Lung (tissue), 12 donors: ENCODE results near the gene TACC3. TPM values are rescaled to one million over a fixed set of nuclear protein-coding genes. Genes with fewer than 3 reads are reported as not detected.

Experiments used
- ATAC-seq: fragments of 200-7000 bp; cut with Tn5 transposase; one replicate; pipeline ENCODE4 v1.9.1; 2020; ENCODE audit warnings: moderate number of reproducible peaks; ENCODE audit not compliant: insufficient read depth, low FRiP score
- DNase-seq, 3 donors: peaks; one replicate each; pipeline ENCODE4 v3.0.0-alpha.2; 2013 to 2017
- H3K27ac ChIP-seq, 2 donors: one replicate each; pipeline ENCODE4 v1.5.1; 2013; ENCODE audit warnings: mild to moderate bottlenecking in 2 of 2, moderate library complexity in 2 of 2, control low read depth in 1 of 2, inconsistent platforms in 1 of 2, low read depth in 1 of 2, low read length in 1 of 2
- H3K27me3 ChIP-seq, 3 donors: one replicate each; pipeline ENCODE4 v1.5.1; 2013; ENCODE audit warnings: low read length in 2 of 3; ENCODE audit not compliant: control insufficient read depth in 3 of 3, insufficient read depth in 3 of 3
- H3K36me3 ChIP-seq, 4 donors: one replicate each; pipeline ENCODE4 v1.5.1; 2013; ENCODE audit warnings: low read length in 4 of 4, mild to moderate bottlenecking in 1 of 4, moderate library complexity in 1 of 4; ENCODE audit not compliant: control insufficient read depth in 4 of 4, insufficient read depth in 4 of 4
- H3K4me1 ChIP-seq, 5 donors: one replicate each; pipeline ENCODE4 v1.5.1; 2013; ENCODE audit warnings: low read length in 5 of 5, mild to moderate bottlenecking in 2 of 5, moderate library complexity in 1 of 5; ENCODE audit not compliant: control insufficient read depth in 5 of 5, insufficient read depth in 5 of 5
- H3K4me3 ChIP-seq: one replicate; pipeline ENCODE4 v1.5.1; 2013; ENCODE audit warnings: mild to moderate bottlenecking, control low read depth, moderate library complexity
- H3K9ac ChIP-seq, 2 donors: one replicate each; pipeline ENCODE4 v1.5.1; 2013; ENCODE audit warnings: low read length in 2 of 2, control low read depth in 1 of 2; ENCODE audit not compliant: insufficient read depth in 1 of 2
- H3K9me3 ChIP-seq, 4 donors: one replicate each; pipeline ENCODE4 v1.5.1; 2013; ENCODE audit warnings: low read length in 3 of 4, mild to moderate bottlenecking in 1 of 4, moderate library complexity in 1 of 4; ENCODE audit not compliant: control insufficient read depth in 4 of 4, insufficient read depth in 3 of 4
- CTCF ChIP-seq: IDR thresholded peaks from 2 replicates; pipeline ENCODE4 v1.5.1; 2012; ENCODE audit warnings: mild to moderate bottlenecking; ENCODE audit errors: control extremely low read depth, extremely low read depth
- WGBS, 2 donors: extraction: QIAGEN DNeasy Blood & Tissue Kit; methylation state at CpG; one replicate each; pipeline ENCODE4 v1.1.7; 2013; 5-methylcytosine and 5-hydroxymethylcytosine counted together
- polyA plus RNA-seq, 2 donors: library from polyadenylated mRNA; stranded (reverse); fragments of 200-250 nt; gene quantifications; one replicate each; pipeline ENCODE4 v1.2.1, GENCODE V29; 2013
- total RNA-seq, 2 donors: library from RNA; depleted of rRNA in 1 of 2; stranded (reverse); fragments of >200 nt in 1 of 2; gene quantifications; one replicate each; pipeline ENCODE4 v1.2.1, GENCODE V29; 2014 to 2021
- donor health status: control.
- donor health status: control.
- donor health status: Bipolar disorder and iron deficiency.
- donor health status: healthy.
- donor health status: DM: yes; HTN: yes; CAD: no.

Gene TACC3
- total and polyA plus RNA-seq, 4 donors = 13.8 to 22.1 (median 18.5) TPM

- no peaks in the 10 kb centered on the region for H3K9me3 ChIP-seq
- H3K27ac ChIP-seq = no peak overlapping the region
- TF ChIP-seq CTCF = no peak
- H3K4me1 ChIP-seq = peaks cover 0 to 22% (median 17%) of the 10 kb centered on the region in 5 donors
- peak; percentile 71 to 83 (median 83) for DNase-seq
- H3K36me3 ChIP-seq = no peaks in the 10 kb centered on the region
- WGBS, 2 donors = 51 to 59% methylated on average over 24 to 25 of the region's 25 CpGs
- H3K27me3 ChIP-seq = no peaks in the 10 kb centered on the region
- ATAC-seq = no peak
- H3K9ac ChIP-seq = no peak overlapping the region
- H3K4me3 ChIP-seq = no peak overlapping the region
Observed at GRCh38 chr4:1760521-1761071, 39.3 kb downstream of the TACC3 start.

- ATAC-seq = no peak
- H3K9ac ChIP-seq = no peak overlapping the region
- no peak overlapping the region for H3K27ac ChIP-seq
- peaks cover 0 to 25% (median 12%) of the 10 kb centered on the region in 5 donors for H3K4me1 ChIP-seq
- no peaks in the 10 kb centered on the region for H3K27me3 ChIP-seq
- no peak for TF ChIP-seq CTCF
- no peaks in the 10 kb centered on the region for H3K36me3 ChIP-seq
- 76 to 77% methylated on average over 32 of the region's 32 CpGs for WGBS, 2 donors
- DNase-seq = no peak
- H3K9me3 ChIP-seq = no peaks in the 10 kb centered on the region
- no peak overlapping the region for H3K4me3 ChIP-seq
Observed at GRCh38 chr4:1761130-1761689, 39.9 kb downstream of the TACC3 start.

- H3K9ac ChIP-seq = no peak overlapping the region
- ATAC-seq (no peak), DNase-seq (no peak)
- H3K4me3 ChIP-seq = no peak overlapping the region
- H3K9me3 ChIP-seq = no peaks in the 10 kb centered on the region
- TF ChIP-seq CTCF = no peak
- peaks cover 0 to 31% (median 14%) of the 10 kb centered on the region in 5 donors for H3K4me1 ChIP-seq
- no peaks in the 10 kb centered on the region for H3K36me3 ChIP-seq
- no peaks in the 10 kb centered on the region for H3K27me3 ChIP-seq
- no peak overlapping the region for H3K27ac ChIP-seq
- 86 to 89% methylated on average over 20 of the region's 20 CpGs for WGBS, 2 donors
Observed at GRCh38 chr4:1762264-1763010, 41.1 kb downstream of the TACC3 start.
